DOHH2 (cell line): ENCODE results near the gene CHD5.

ENCODE experiments used
- H3F3A ChIP-seq: fragments of 200-600 bp; sonication (generic), shearing (Covaris generic); 2 replicates; pipeline ENCODE4 v1.6.0; 2016; ENCODE audit warnings: antibody characterized with exemption, mild to moderate bottlenecking; ENCODE audit not compliant: control insufficient read depth, insufficient read depth
- H3K27ac ChIP-seq: fragments of 200-600 bp; sonication (generic); 2 replicates; pipeline ENCODE4 v1.5.1; 2014; ENCODE audit warnings: low read depth, mild to moderate bottlenecking, low read length, moderate library complexity
- H3K27me3 ChIP-seq: fragments of 200-600 bp; sonication (generic); 2 replicates; pipeline ENCODE4 v1.6.1; 2014; ENCODE audit warnings: mild to moderate bottlenecking, low read length, mixed read lengths; ENCODE audit not compliant: control insufficient read depth
- H3K36me3 ChIP-seq: fragments of 200-600 bp; sonication (generic); 2 replicates; pipeline ENCODE4 v1.6.1; 2014; ENCODE audit warnings: mild to moderate bottlenecking, low read length, moderate library complexity, mixed read lengths; ENCODE audit not compliant: control insufficient read depth
- H3K4me1 ChIP-seq: fragments of 200-600 bp; sonication (generic); 2 replicates; pipeline ENCODE4 v1.6.1; 2014; ENCODE audit warnings: mild to moderate bottlenecking, low read length, mixed read lengths; ENCODE audit not compliant: control insufficient read depth
- H3K4me2 ChIP-seq: fragments of 200-600 bp; sonication (generic); 2 replicates; pipeline ENCODE4 v1.6.0; 2014; ENCODE audit warnings: mild to moderate bottlenecking, low read length, moderate library complexity
- H3K4me3 ChIP-seq: fragments of 200-600 bp; sonication (generic); 2 replicates; pipeline ENCODE4 v1.5.1; 2014; ENCODE audit warnings: mild to moderate bottlenecking, low read length, mixed read lengths
- H3K79me2 ChIP-seq: fragments of 200-600 bp; sonication (generic); 2 replicates; pipeline ENCODE4 v1.6.1; 2014; ENCODE audit warnings: mild to moderate bottlenecking, low read length, mixed read lengths; ENCODE audit not compliant: control insufficient read depth
- H3K9me2 ChIP-seq: fragments of 200-600 bp; sonication (generic); replicated peaks from 2 replicates; pipeline ENCODE4 v1.6.1; 2014; ENCODE audit warnings: mild to moderate bottlenecking, low read length, mixed read lengths; ENCODE audit not compliant: control insufficient read depth
- H3K9me3 ChIP-seq: fragments of 200-600 bp; sonication (generic); 2 replicates; pipeline ENCODE4 v1.6.1; 2014; ENCODE audit warnings: antibody characterized with exemption, low read length, mixed read lengths; ENCODE audit not compliant: control insufficient read depth, insufficient read depth
- H4K20me1 ChIP-seq: fragments of 200-600 bp; sonication (generic); 2 replicates; pipeline ENCODE4 v1.6.0; 2014; ENCODE audit warnings: low read depth, mild to moderate bottlenecking, antibody characterized with exemption, low read length, moderate library complexity; ENCODE audit not compliant: control insufficient read depth, insufficient read depth
- EZH2phosphoT487 ChIP-seq: fragments of 200-600 bp; sonication (generic); IDR thresholded peaks from 2 replicates; pipeline ENCODE4 v1.6.1; 2017; ENCODE audit warnings: borderline replicate concordance, mild to moderate bottlenecking, antibody characterized with exemption, low read length, moderate library complexity, mixed read lengths
- TF ChIP-seq, protein P1 (sequence below): fragments of 200-600 bp; sonication (generic); IDR thresholded peaks from one replicate; pipeline ENCODE4 v1.5.1; 2014; ENCODE audit warnings: antibody characterized with exemption, mild to moderate bottlenecking, low read depth, low read length; ENCODE audit not compliant: poor library complexity, severe bottlenecking

CHD5 gene

DNA sequence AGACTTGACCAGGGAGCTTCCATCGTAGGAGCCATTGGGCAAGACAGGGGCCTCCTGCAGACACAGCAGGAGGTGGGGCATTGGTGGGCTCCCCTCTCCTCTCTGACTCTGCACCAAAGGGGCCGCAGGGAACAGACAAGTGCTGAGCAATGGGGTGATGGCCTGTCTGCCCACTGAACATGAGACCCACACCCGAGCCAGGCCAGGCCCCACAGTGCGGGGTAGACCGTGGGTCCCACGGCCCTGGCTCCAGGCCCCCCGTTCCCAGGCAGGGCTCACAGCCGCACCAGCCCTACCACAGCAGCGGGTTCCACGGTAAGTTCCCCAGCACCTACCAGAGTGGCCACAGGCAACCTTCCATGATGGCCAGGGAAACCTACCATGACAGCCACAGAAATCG lies 45.9 kb downstream of the CHD5 start:
- Histone ChIP-seq H3K9me2 (no peaks in the 10 kb centered on the region), H3K27ac (no peak overlapping the region), H3K4me2 (no peak overlapping the region), H3F3A (no peaks in the 10 kb centered on the region), H3K27me3 (no peaks in the 10 kb centered on the region; the same call in 1 of the 2 replicates), H3K79me2 (no peaks in the 10 kb centered on the region), H4K20me1 (no peaks in the 10 kb centered on the region), H3K4me1 (no peaks in the 10 kb centered on the region), H3K9me3 (no peaks in the 10 kb centered on the region), H3K36me3 (no peaks in the 10 kb centered on the region), H3K4me3 (no peak overlapping the region)
- no peak for TF ChIP-seq EZH2phosphoT487
- TF ChIP-seq, protein P1, sequence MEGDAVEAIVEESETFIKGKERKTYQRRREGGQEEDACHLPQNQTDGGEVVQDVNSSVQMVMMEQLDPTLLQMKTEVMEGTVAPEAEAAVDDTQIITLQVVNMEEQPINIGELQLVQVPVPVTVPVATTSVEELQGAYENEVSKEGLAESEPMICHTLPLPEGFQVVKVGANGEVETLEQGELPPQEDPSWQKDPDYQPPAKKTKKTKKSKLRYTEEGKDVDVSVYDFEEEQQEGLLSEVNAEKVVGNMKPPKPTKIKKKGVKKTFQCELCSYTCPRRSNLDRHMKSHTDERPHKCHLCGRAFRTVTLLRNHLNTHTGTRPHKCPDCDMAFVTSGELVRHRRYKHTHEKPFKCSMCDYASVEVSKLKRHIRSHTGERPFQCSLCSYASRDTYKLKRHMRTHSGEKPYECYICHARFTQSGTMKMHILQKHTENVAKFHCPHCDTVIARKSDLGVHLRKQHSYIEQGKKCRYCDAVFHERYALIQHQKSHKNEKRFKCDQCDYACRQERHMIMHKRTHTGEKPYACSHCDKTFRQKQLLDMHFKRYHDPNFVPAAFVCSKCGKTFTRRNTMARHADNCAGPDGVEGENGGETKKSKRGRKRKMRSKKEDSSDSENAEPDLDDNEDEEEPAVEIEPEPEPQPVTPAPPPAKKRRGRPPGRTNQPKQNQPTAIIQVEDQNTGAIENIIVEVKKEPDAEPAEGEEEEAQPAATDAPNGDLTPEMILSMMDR = no peak

DNA sequence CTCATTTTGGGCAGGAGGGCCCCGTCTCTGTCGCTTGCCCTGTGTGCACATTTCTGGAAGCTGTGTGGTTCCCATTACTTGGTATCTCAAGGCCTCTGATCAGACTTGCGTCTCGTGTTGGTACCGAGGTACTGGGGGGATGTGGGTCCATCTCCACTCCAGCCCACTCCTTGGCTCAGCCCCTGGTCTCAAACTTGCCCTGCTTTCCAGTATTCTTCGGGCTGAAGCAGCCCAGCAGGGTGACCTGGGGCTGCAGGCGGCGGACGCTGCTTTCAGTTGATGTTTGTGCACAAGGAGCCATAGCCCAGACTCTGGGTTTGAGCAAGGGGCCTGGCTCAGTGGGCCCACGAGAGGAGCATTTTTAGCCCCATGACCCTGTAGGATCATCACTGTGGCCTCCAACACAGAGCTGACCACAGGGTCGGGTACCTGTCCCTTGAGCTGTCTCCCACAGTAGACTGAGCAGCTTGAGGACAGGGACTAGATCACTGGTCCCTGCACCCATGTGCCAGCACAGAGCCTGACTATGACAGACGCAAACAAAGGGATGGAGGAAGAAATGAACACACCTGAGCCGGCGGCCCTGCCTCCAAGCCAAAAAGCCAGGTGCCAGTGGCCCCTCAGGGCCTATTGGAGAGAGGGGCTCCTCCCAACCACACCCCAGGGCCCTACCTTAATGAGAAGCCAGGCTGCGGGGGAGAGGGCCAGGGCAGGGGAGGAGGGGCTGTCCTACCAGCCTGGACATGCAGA lies 46.8 kb downstream of the CHD5 start:
- H3K79me2 ChIP-seq = no peaks in the 10 kb centered on the region
- H3K4me2 ChIP-seq = no peak overlapping the region
- H4K20me1 ChIP-seq = no peaks in the 10 kb centered on the region
- H3K9me3 ChIP-seq = no peaks in the 10 kb centered on the region
- H3K9me2 ChIP-seq = no peaks in the 10 kb centered on the region
- H3K4me1 ChIP-seq = no peaks in the 10 kb centered on the region
- H3K36me3 ChIP-seq = no peaks in the 10 kb centered on the region
- H3F3A ChIP-seq = no peaks in the 10 kb centered on the region
- H3K4me3 ChIP-seq = no peak overlapping the region
- TF ChIP-seq, protein P1 = no peak
- no peak for TF ChIP-seq EZH2phosphoT487
- no peaks in the 10 kb centered on the region for H3K27me3 ChIP-seq
- no peak overlapping the region for H3K27ac ChIP-seq

DNA sequence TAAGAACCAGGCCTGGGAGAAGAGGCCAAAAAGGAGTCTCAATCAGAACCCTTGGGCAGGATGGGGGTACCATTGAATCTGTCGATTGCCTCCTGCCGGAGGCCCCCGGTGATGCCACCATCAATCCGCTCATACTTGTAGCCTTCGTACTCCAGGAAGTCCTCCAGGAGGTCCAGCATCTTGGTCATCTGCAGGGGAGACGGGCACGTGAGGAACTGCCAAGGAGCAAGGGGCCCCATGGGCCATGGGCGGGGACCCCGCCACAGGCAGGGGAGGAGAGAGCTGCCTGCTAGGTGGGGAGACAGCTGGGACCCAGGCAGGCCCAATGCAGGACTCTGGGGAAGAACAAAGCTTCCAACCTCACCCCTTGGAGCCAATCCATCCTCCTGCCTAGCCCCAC lies 48.6 kb downstream of the CHD5 start:
- H3K27ac ChIP-seq = no peak overlapping the region
- TF ChIP-seq, protein P1 = no peak
- TF ChIP-seq EZH2phosphoT487 = no peak
- no peaks in the 10 kb centered on the region for H3K4me1 ChIP-seq
- H3K9me3 ChIP-seq = no peaks in the 10 kb centered on the region
- H3F3A ChIP-seq = no peaks in the 10 kb centered on the region
- H4K20me1 ChIP-seq = no peaks in the 10 kb centered on the region
- H3K4me2 ChIP-seq = no peak overlapping the region
- H3K9me2 ChIP-seq = no peaks in the 10 kb centered on the region
- no peaks in the 10 kb centered on the region for H3K36me3 ChIP-seq
- no peaks in the 10 kb centered on the region for H3K79me2 ChIP-seq
- no peak overlapping the region for H3K4me3 ChIP-seq
- no peaks in the 10 kb centered on the region for H3K27me3 ChIP-seq
